Measurements from ENCODE around the gene KRTAP10-1.

- TF ChIP-seq EZH2 (IDR thresholded peaks at IDR 0.05) (no peak), POLR2AphosphoS5 (IDR thresholded peaks at IDR 0.05; ENCODE audit: borderline replicate concordance, low read depth, low read length) (no peak)
Measured at GRCh38 chr21:44530221-44530902, 9.6 kb downstream of the KRTAP10-1 start.
